A673 (cell line): Measurements from ENCODE around the gene SCYL1.

ENCODE experiments used
- EZH2 ChIP-seq: fragments of 200-600 bp; sonication (generic); IDR thresholded peaks from 2 replicates; pipeline ENCODE4 v1.6.1; 2017; ENCODE audit warnings: borderline replicate concordance, low read depth, mild to moderate bottlenecking, mixed read lengths, antibody characterized with exemption, low read length; ENCODE audit not compliant: poor library complexity, severe bottlenecking
- TF ChIP-seq, protein P1 (sequence below): fragments of 300-800, 200-600 bp; sonication (generic); conservative IDR thresholded peaks from 2 replicates; pipeline ENCODE4 v1.5.1; 2017; ENCODE audit warnings: low read depth, mild to moderate bottlenecking, antibody characterized with exemption, low read length, moderate library complexity, mixed read lengths

DNA sequence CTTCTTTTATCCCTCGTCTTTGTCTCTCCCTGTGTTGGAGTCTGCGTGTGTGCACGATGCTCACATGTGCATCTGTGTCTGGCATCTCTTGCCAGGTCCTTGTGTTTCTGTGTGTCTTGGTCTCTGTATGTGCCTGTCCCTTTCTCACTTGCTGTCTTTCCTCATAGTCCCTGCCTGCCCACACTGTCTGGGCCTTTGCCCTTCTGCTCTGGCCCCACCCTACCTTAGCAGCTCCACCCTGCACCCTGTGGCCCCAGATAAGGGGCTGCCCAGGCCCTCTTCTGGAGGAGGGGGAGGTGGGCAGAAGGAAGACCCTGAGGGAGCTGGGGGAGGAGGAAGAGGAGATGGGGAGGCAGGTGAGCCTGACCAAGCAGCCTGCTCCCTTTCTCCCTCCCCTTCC lies 53.8 kb downstream of the SCYL1 start:
- TF ChIP-seq, protein P1, sequence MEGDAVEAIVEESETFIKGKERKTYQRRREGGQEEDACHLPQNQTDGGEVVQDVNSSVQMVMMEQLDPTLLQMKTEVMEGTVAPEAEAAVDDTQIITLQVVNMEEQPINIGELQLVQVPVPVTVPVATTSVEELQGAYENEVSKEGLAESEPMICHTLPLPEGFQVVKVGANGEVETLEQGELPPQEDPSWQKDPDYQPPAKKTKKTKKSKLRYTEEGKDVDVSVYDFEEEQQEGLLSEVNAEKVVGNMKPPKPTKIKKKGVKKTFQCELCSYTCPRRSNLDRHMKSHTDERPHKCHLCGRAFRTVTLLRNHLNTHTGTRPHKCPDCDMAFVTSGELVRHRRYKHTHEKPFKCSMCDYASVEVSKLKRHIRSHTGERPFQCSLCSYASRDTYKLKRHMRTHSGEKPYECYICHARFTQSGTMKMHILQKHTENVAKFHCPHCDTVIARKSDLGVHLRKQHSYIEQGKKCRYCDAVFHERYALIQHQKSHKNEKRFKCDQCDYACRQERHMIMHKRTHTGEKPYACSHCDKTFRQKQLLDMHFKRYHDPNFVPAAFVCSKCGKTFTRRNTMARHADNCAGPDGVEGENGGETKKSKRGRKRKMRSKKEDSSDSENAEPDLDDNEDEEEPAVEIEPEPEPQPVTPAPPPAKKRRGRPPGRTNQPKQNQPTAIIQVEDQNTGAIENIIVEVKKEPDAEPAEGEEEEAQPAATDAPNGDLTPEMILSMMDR = no peak
- no peak for TF ChIP-seq EZH2
